ENCODE measurements around the gene UBQLNL. TPM values are rescaled to one million over a fixed set of nuclear protein-coding genes. Genes with fewer than 3 reads are reported as not detected.

UBQLNL gene
- total RNA-seq, 1 experiment from 2014 or later, result not detected

- no peak within 1 kb of the TSS for H3K9ac ChIP-seq (ENCODE audit: extremely low read depth, insufficient read length, low read length)
Observed at GRCh38 chr11:5488385-5488784, 28.1 kb downstream of the UBQLNL start, which contains the start of gene OR52D1. Gene OR52D1 (plus strand): TSS chr11:5488685. CDS start chr11:5488707, 22 bp downstream.

More at GRCh38 chr11:5488385-5488784, 28.1 kb downstream of the UBQLNL start, which contains the start of gene OR52D1:
- no peak within 1 kb of the TSS for H4K5ac ChIP-seq (ENCODE audit: insufficient read length, low read depth, low read length)
- no peak within 1 kb of the TSS for H2BK15ac ChIP-seq (ENCODE audit: low read depth, low read length)
- Mint-ChIP-seq H3K9me3 (no peaks in the 10 kb centered on the region), H3K4me3 (no peak within 1 kb of the TSS), H3K27ac (no peak within 1 kb of the TSS), H3K27me3 (ENCODE audit: low read depth) (no peaks in the 10 kb centered on the region), H3K4me1 (peaks cover 0 to 3% of the 10 kb centered on the region in 2 experiments; a peak in 1 of 4 replicates), H3K36me3 (ENCODE audit: insufficient read depth in 1 of 3, low read depth in 3 of 3) (no peaks in the 10 kb centered on the region)
- H3K14ac ChIP-seq (ENCODE audit: insufficient read depth, low read length), result no peak within 1 kb of the TSS
- no peaks in the 10 kb centered on the region for H4K20me1 ChIP-seq (ENCODE audit: control insufficient read depth, insufficient read depth, insufficient read length)
- no peak within 1 kb of the TSS for H2BK20ac ChIP-seq (ENCODE audit: low read depth, low read length, poor library complexity, severe bottlenecking)
- H2BK12ac ChIP-seq (ENCODE audit: insufficient read length, low read depth, low read length), result no peak within 1 kb of the TSS
- H4K8ac ChIP-seq (replicated peaks; ENCODE audit: insufficient read length, low read depth, low read length), result no peak within 1 kb of the TSS
- H3K23ac ChIP-seq (ENCODE audit: insufficient read length, low read depth, low read length), result no peak within 1 kb of the TSS
- H3K79me1 ChIP-seq (ENCODE audit: insufficient read depth, low read depth, low read length, poor library complexity, severe bottlenecking), result no peaks in the 10 kb centered on the region
- no peak for TF ChIP-seq CTCF (conservative IDR thresholded peaks at IDR 0.05)
- H3T11ph ChIP-seq (ENCODE audit: low read length), result no peak within 1 kb of the TSS
- H2BK5ac ChIP-seq (ENCODE audit: insufficient read length, low read length), result no peak within 1 kb of the TSS
- H3K18ac ChIP-seq (ENCODE audit: insufficient read length, low read depth, low read length), result no peak within 1 kb of the TSS
- no peaks in the 10 kb centered on the region for H3K4me1 ChIP-seq (ENCODE audit: insufficient read depth, low read length)
- H2AK5ac ChIP-seq (ENCODE audit: insufficient read length, low read length), result no peak within 1 kb of the TSS
- no peak within 1 kb of the TSS for H2BK120ac ChIP-seq (ENCODE audit: low read depth, low read length, poor library complexity, severe bottlenecking)
- no peak within 1 kb of the TSS for H3K27ac ChIP-seq (ENCODE audit: insufficient read length, low read depth, low read length)
- no peak within 1 kb of the TSS for H3K4ac ChIP-seq (ENCODE audit: low read depth, low read length)
- H3K79me2 ChIP-seq (ENCODE audit: insufficient read depth, low read length), result no peaks in the 10 kb centered on the region
- H3K9me3 ChIP-seq (ENCODE audit: control insufficient read depth, low read depth, low read length), result no peaks in the 10 kb centered on the region
- H3K27me3 ChIP-seq (ENCODE audit: insufficient read depth, low read length), result no peaks in the 10 kb centered on the region
- no peak within 1 kb of the TSS for H3K4me2 ChIP-seq (ENCODE audit: insufficient read depth, insufficient read length, low read length)
- no peak within 1 kb of the TSS for H2AFZ ChIP-seq (ENCODE audit: low read length)
- DNase-seq, result no peak
- H4K91ac ChIP-seq (ENCODE audit: insufficient read length, low read depth, low read length), result no peak within 1 kb of the TSS
- no peaks in the 10 kb centered on the region for H3K23me2 ChIP-seq (ENCODE audit: insufficient read length, low read depth, low read length, poor library complexity, severe bottlenecking)
- H3K56ac ChIP-seq (ENCODE audit: insufficient read length, low read depth, low read length), result no peak within 1 kb of the TSS
